Putamen (tissue), 1 donor: Measurements from ENCODE around the gene NPNT.

Experiments used
- DNase-seq: peaks from one replicate; pipeline ENCODE4 v3.0.0-alpha.2; 2016; ENCODE audit warnings: low spot score

NPNT gene

GRCh38 chr4:105917171-105917685 is 22.0 kb downstream of the NPNT start:
- no peak for DNase-seq

- no peak for DNase-seq
These were observed 26.0 kb downstream of the NPNT start for GRCh38 chr4:105921301-105921700.

- DNase-seq = no peak
These were observed 28.4 kb downstream of the NPNT start for GRCh38 chr4:105923497-105924238.

GRCh38 chr4:105924341-105924740 is 29.1 kb downstream of the NPNT start:
- no peak for DNase-seq

GRCh38 chr4:105930698-105931097 is 35.4 kb downstream of the NPNT start:
- no peak for DNase-seq

- no peak for DNase-seq
These were observed 37.8 kb downstream of the NPNT start for GRCh38 chr4:105933083-105933482.

- DNase-seq = no peak
These were observed 39.1 kb downstream of the NPNT start for GRCh38 chr4:105934386-105934785.

GRCh38 chr4:105936901-105937300 is 41.6 kb downstream of the NPNT start:
- DNase-seq = no peak

GRCh38 chr4:105937759-105938158 is 42.5 kb downstream of the NPNT start:
- no peak for DNase-seq

- DNase-seq = no peak
These were observed 48.0 kb downstream of the NPNT start for GRCh38 chr4:105943234-105943633.

- no peak for DNase-seq
These were observed 49.3 kb downstream of the NPNT start for GRCh38 chr4:105944540-105944939.

- DNase-seq = no peak
These were observed 51.5 kb downstream of the NPNT start for GRCh38 chr4:105946771-105947170.

GRCh38 chr4:105950701-105951100 is 55.4 kb downstream of the NPNT start:
- no peak for DNase-seq

- DNase-seq = no peak
These were observed 55.9 kb downstream of the NPNT start for GRCh38 chr4:105951198-105951597.

GRCh38 chr4:105952591-105952990 is 57.3 kb downstream of the NPNT start:
- no peak for DNase-seq

- no peak for DNase-seq
These were observed 61.3 kb downstream of the NPNT start for GRCh38 chr4:105956569-105956968.

GRCh38 chr4:105957680-105958079 is 62.4 kb downstream of the NPNT start:
- DNase-seq = no peak

GRCh38 chr4:105963461-105964400 is 68.5 kb downstream of the NPNT start:
- DNase-seq = no peak

GRCh38 chr4:105965183-105965800 is 70.0 kb downstream of the NPNT start:
- no peak for DNase-seq

GRCh38 chr4:105966051-105966450 is 70.8 kb downstream of the NPNT start:
- DNase-seq = no peak

- DNase-seq = no peak
These were observed 71.9 kb downstream of the NPNT start for GRCh38 chr4:105967058-105967658.

- DNase-seq = no peak
These were observed 74.3 kb downstream of the NPNT start for GRCh38 chr4:105969575-105969974.
